ENCODE measurements around the gene TNS1. TPM values are rescaled to one million over a fixed set of nuclear protein-coding genes. Genes with fewer than 3 reads are reported as not detected.

The TNS1 gene
- total RNA-seq, 1 experiment from 2014 or later, result 3.4 TPM

- peak overlapping the region in 1 of 3 experiments; percentile 59; a peak in 1 of 7 replicates for H3K27ac Mint-ChIP-seq
- no peak overlapping the region for H3K4me2 ChIP-seq (ENCODE audit: insufficient read depth, insufficient read length, low read length)
Observed at GRCh38 chr2:217918308-217919024, 84.3 kb downstream of the TNS1 start.

More at GRCh38 chr2:217918308-217919024, 84.3 kb downstream of the TNS1 start:
- no peak overlapping the region for H2AFZ ChIP-seq (ENCODE audit: low read length)
- no peak overlapping the region for H3K56ac ChIP-seq (ENCODE audit: insufficient read length, low read depth, low read length)
- peak; percentile 74 for DNase-seq
- H2BK120ac ChIP-seq (ENCODE audit: low read depth, low read length, poor library complexity, severe bottlenecking), result no peak overlapping the region
- H2BK15ac ChIP-seq (ENCODE audit: low read depth, low read length), result no peak overlapping the region
- no CpG with 5 or more reads among the region's 20 CpGs for WGBS (ENCODE audit: extremely low coverage, insufficient read length, low lambda C conversion rate)
- H2BK12ac ChIP-seq (ENCODE audit: insufficient read length, low read depth, low read length), result no peak overlapping the region
- no peaks in the 10 kb centered on the region for H3K79me2 ChIP-seq (ENCODE audit: insufficient read depth, low read length)
- 0 out of 2 replicates have a peak overlapping the region, but pooled peaks have one; percentile 6 for H3K14ac ChIP-seq (ENCODE audit: insufficient read depth, low read length)
- H3K27me3 Mint-ChIP-seq (ENCODE audit: low read depth), result peaks cover 9% of the 10 kb centered on the region
- no peak overlapping the region for H4K91ac ChIP-seq (ENCODE audit: insufficient read length, low read depth, low read length)
- H4K5ac ChIP-seq (ENCODE audit: insufficient read length, low read depth, low read length), result no peak overlapping the region
- H3K27me3 ChIP-seq (ENCODE audit: insufficient read depth, low read length), result no peaks in the 10 kb centered on the region
- H2AK5ac ChIP-seq (ENCODE audit: insufficient read length, low read length), result no peak overlapping the region
- peaks cover 51 to 70% of the 10 kb centered on the region in 2 experiments for H3K4me1 Mint-ChIP-seq
- H3K9me3 ChIP-seq (ENCODE audit: control insufficient read depth, low read depth, low read length), result no peaks in the 10 kb centered on the region
- H3K23me2 ChIP-seq (ENCODE audit: insufficient read length, low read depth, low read length, poor library complexity, severe bottlenecking), result no peaks in the 10 kb centered on the region
- H3K9ac ChIP-seq (ENCODE audit: extremely low read depth, insufficient read length, low read length), result no peak overlapping the region
- H2BK20ac ChIP-seq (ENCODE audit: low read depth, low read length, poor library complexity, severe bottlenecking), result no peak overlapping the region
- H4K20me1 ChIP-seq (ENCODE audit: control insufficient read depth, insufficient read depth, insufficient read length), result no peaks in the 10 kb centered on the region
- H4K8ac ChIP-seq (replicated peaks; ENCODE audit: insufficient read length, low read depth, low read length), result no peak overlapping the region
- H3K27ac ChIP-seq (ENCODE audit: insufficient read length, low read depth, low read length), result no peak overlapping the region
- H3K4me1 ChIP-seq (ENCODE audit: insufficient read depth, low read length), result peaks cover 13% of the 10 kb centered on the region; the same call in 1 of the 2 replicates
- TF ChIP-seq CTCF (conservative IDR thresholded peaks at IDR 0.05), result peak; percentile 59
- H3K79me1 ChIP-seq (ENCODE audit: insufficient read depth, low read depth, low read length, poor library complexity, severe bottlenecking), result no peaks in the 10 kb centered on the region
- no peaks in the 10 kb centered on the region; a peak in 1 of 7 replicates for H3K36me3 Mint-ChIP-seq (ENCODE audit: insufficient read depth in 1 of 3, low read depth in 3 of 3)
- H2BK5ac ChIP-seq (ENCODE audit: insufficient read length, low read length), result no peak overlapping the region
- H3K4ac ChIP-seq (ENCODE audit: low read depth, low read length), result no peak overlapping the region
- H3K4me3 Mint-ChIP-seq, result peak overlapping the region in 1 of 2 experiments; percentile 26; a peak in 2 of 5 replicates
- no peak overlapping the region for H3T11ph ChIP-seq (ENCODE audit: low read length)
- no peak overlapping the region for H3K23ac ChIP-seq (ENCODE audit: insufficient read length, low read depth, low read length)
- H3K18ac ChIP-seq (ENCODE audit: insufficient read length, low read depth, low read length), result no peak overlapping the region
- H3K9me3 Mint-ChIP-seq, result peaks cover 0 to 2% of the 10 kb centered on the region in 2 experiments; a peak in 1 of 5 replicates
